Activated naive CD4-positive, alpha-beta T cell treated with anti-CD3 and anti-CD28 coated beads for 36 hours (primary cell): ENCODE results near the gene UBXN1. TPM values are rescaled to one million over a fixed set of nuclear protein-coding genes. Genes with fewer than 3 reads are reported as not detected.
"Not testable (repeated sequence)": the region's sequence is repeated elsewhere in the genome, so short reads cannot be mapped to it uniquely, and the experiment has no call there.

Source experiments
- CTCF ChIA-PET: fragments of 350-600 bp; sonication (Branson Sonifier 250); formaldehyde crosslinking; loops from one replicate; lab custom pipeline; 2021; ENCODE audit warnings: antibody characterized with exemption; lab: Charles Lee
- DNase-seq: peaks from one replicate; pipeline ENCODE4 v3.0.0-alpha.2; 2020
- H3K27ac Mint-ChIP-seq: one replicate; pipeline ENCODE4 v1.8.0; 2021; ENCODE audit warnings: mild to moderate bottlenecking, mixed read lengths
- H3K27me3 Mint-ChIP-seq: one replicate; pipeline ENCODE4 v1.8.0; 2021; ENCODE audit warnings: low read depth, mixed read lengths
- H3K36me3 Mint-ChIP-seq: one replicate; pipeline ENCODE4 v1.8.0; 2021; ENCODE audit warnings: low read depth, mixed read lengths
- H3K4me1 Mint-ChIP-seq: one replicate; pipeline ENCODE4 v1.8.0; 2021; ENCODE audit warnings: low read depth, mixed read lengths
- H3K4me3 Mint-ChIP-seq: one replicate; pipeline ENCODE4 v1.8.0; 2021; ENCODE audit warnings: mild to moderate bottlenecking, moderate library complexity, mixed read lengths
- H3K9me3 Mint-ChIP-seq: one replicate; pipeline ENCODE4 v1.8.0; 2021; ENCODE audit warnings: mixed read lengths
- intact Hi-C: fragments of 100-400 bp; cut with micrococcal nuclease; formaldehyde crosslinking; loops from one replicate; pipeline ENCODE4 v1.15.1; 2023
- total RNA-seq, 2 experiments: library from RNA; stranded (reverse); gene quantifications; one replicate each; pipeline ENCODE4 v1.2.3, GENCODE V29; 2021

The UBXN1 gene
- total RNA-seq, 2 experiments from 2014 or later: 121 to 124 TPM

GRCh38 chr11:62682518-62682917 lies 3.6 kb upstream of the UBXN1 start:
- H3K4me3 Mint-ChIP-seq: no peak overlapping the region
- CTCF ChIA-PET: interaction anchor here (0.6 kb wide), 1 partner anchor 205 kb away, joined by 3 read pairs; no protein-coding TSS in a partner anchor
- intact Hi-C loops: no loop called here
- H3K27ac Mint-ChIP-seq: no peak overlapping the region
- peaks cover 3% of the 10 kb centered on the region for H3K27me3 Mint-ChIP-seq
- peaks cover 18% of the 10 kb centered on the region for H3K4me1 Mint-ChIP-seq
- H3K36me3 Mint-ChIP-seq: peaks cover 6% of the 10 kb centered on the region
- DNase-seq: no peak
- no peaks in the 10 kb centered on the region for H3K9me3 Mint-ChIP-seq

- peaks cover 28% of the 10 kb centered on the region for H3K4me1 Mint-ChIP-seq
- no peaks in the 10 kb centered on the region for H3K9me3 Mint-ChIP-seq
- H3K36me3 Mint-ChIP-seq: peaks cover 12% of the 10 kb centered on the region
- peak; percentile 57 for DNase-seq
- CTCF ChIA-PET: interaction anchor here (0.7 to 2.8 kb wide), 21 partner anchors 7 to 340 kb away, joined by 3 to 33 read pairs (median 4); partner anchors contain the start of genes C11orf98, CSKMT, GANAB and LBHD1
- H3K27me3 Mint-ChIP-seq: no peaks in the 10 kb centered on the region
- H3K27ac Mint-ChIP-seq: peak overlapping the region; percentile 21
- peak overlapping the region; percentile 41 for H3K4me3 Mint-ChIP-seq
- intact Hi-C loops: no loop called here
These were observed 2.0 kb upstream of the UBXN1 start for GRCh38 chr11:62680825-62681240.

GRCh38 chr11:62678433-62678769 lies 472 bp downstream of the UBXN1 start:
- H3K27ac Mint-ChIP-seq: peak overlapping the region; percentile 94
- H3K36me3 Mint-ChIP-seq: peaks cover 19% of the 10 kb centered on the region
- intact Hi-C loops: loop anchor here (2.0 kb wide), 2 partner anchors 26 to 48 kb away; partner anchors contain the start of genes HNRNPUL2 and INTS5
- CTCF ChIA-PET: interaction anchor here (0.9 kb wide), 1 partner anchor 14 kb away, joined by 3 read pairs; no protein-coding TSS in a partner anchor
- H3K27me3 Mint-ChIP-seq: no peaks in the 10 kb centered on the region
- peak overlapping the region; percentile 87 for H3K4me3 Mint-ChIP-seq
- H3K4me1 Mint-ChIP-seq: peaks cover 37% of the 10 kb centered on the region
- no peaks in the 10 kb centered on the region for H3K9me3 Mint-ChIP-seq
- DNase-seq: no peak

GRCh38 chr11:62677714-62678113 lies 1.2 kb downstream of the UBXN1 start:
- H3K4me3 Mint-ChIP-seq: peak overlapping the region; percentile 87
- CTCF ChIA-PET: interaction anchor here (0.9 to 1.8 kb wide), 2 partner anchors 14 to 17 kb away, joined by 3 to 11 read pairs; no protein-coding TSS in a partner anchor
- no peak for DNase-seq
- H3K27me3 Mint-ChIP-seq: no peaks in the 10 kb centered on the region
- intact Hi-C loops: loop anchor here (2.0 kb wide), 2 partner anchors 25 to 49 kb away; partner anchors contain the start of genes HNRNPUL2 and INTS5
- no peaks in the 10 kb centered on the region for H3K9me3 Mint-ChIP-seq
- peak overlapping the region; percentile 94 for H3K27ac Mint-ChIP-seq
- H3K36me3 Mint-ChIP-seq: peaks cover 19% of the 10 kb centered on the region
- peaks cover 43% of the 10 kb centered on the region for H3K4me1 Mint-ChIP-seq

GRCh38 chr11:62677156-62677555 lies 1.7 kb downstream of the UBXN1 start:
- Mint-ChIP-seq H3K36me3 (peaks cover 23% of the 10 kb centered on the region), H3K27me3 (no peaks in the 10 kb centered on the region), H3K4me3 (peak overlapping the region; percentile 87), H3K27ac (peak overlapping the region; percentile 94), H3K4me1 (peaks cover 49% of the 10 kb centered on the region), H3K9me3 (no peaks in the 10 kb centered on the region)
- intact Hi-C loops: no loop called here
- CTCF ChIA-PET: interaction anchor here (0.9 to 1.8 kb wide), 2 partner anchors 18 to 77 kb away, joined by 3 to 11 read pairs; partner anchors contain the start of gene ZBTB3
- no peak for DNase-seq

GRCh38 chr11:62676698-62677097 lies 2.2 kb downstream of the UBXN1 start:
- intact Hi-C loops: no loop called here
- Mint-ChIP-seq H3K9me3 (no peaks in the 10 kb centered on the region), H3K4me1 (peaks cover 50% of the 10 kb centered on the region), H3K36me3 (peaks cover 26% of the 10 kb centered on the region), H3K27ac (no peak overlapping the region), H3K27me3 (no peaks in the 10 kb centered on the region), H3K4me3 (no peak overlapping the region)
- CTCF ChIA-PET: interaction anchor here (0.9 to 1.8 kb wide), 2 partner anchors 18 to 78 kb away, joined by 3 to 11 read pairs; partner anchors contain the start of gene ZBTB3
- no peak for DNase-seq

GRCh38 chr11:62675415-62675814 lies 3.5 kb downstream of the UBXN1 start:
- CTCF ChIA-PET: interaction anchor here (0.6 to 0.7 kb wide), 2 partner anchors 14 to 172 kb away, joined by 3 read pairs; partner anchors contain the start of gene LRRN4CL
- H3K9me3 Mint-ChIP-seq, H3K4me3 Mint-ChIP-seq, intact Hi-C loops, DNase-seq, H3K27ac Mint-ChIP-seq, H3K27me3 Mint-ChIP-seq: not testable (repeated sequence)
- peaks cover 50% of the 10 kb centered on the region for H3K4me1 Mint-ChIP-seq
- H3K36me3 Mint-ChIP-seq: peaks cover 38% of the 10 kb centered on the region

- intact Hi-C loops: loop anchor here (5.0 kb wide), 1 partner anchor 184 kb away; no protein-coding TSS in a partner anchor
- H3K4me1 Mint-ChIP-seq: peaks cover 60% of the 10 kb centered on the region
- H3K9me3 Mint-ChIP-seq: no peaks in the 10 kb centered on the region
- H3K4me3 Mint-ChIP-seq: peak overlapping the region; percentile 99
- H3K27ac Mint-ChIP-seq: peak overlapping the region; percentile 98
- CTCF ChIA-PET: interaction anchor here (1.3 to 2.3 kb wide), 3 partner anchors 8 to 82 kb away, joined by 3 to 10 read pairs (median 6); partner anchors contain the start of genes C11orf98, CSKMT and TUT1
- no peaks in the 10 kb centered on the region for H3K27me3 Mint-ChIP-seq
- peaks cover 41% of the 10 kb centered on the region for H3K36me3 Mint-ChIP-seq
- no peak for DNase-seq
These were observed 5.7 kb downstream of the UBXN1 start for GRCh38 chr11:62673196-62673525.

GRCh38 chr11:62671608-62672389 lies 7.1 kb downstream of the UBXN1 start, which contains the start of the genes LBHD1 and UQCC3:
LBHD1 (minus strand) TSS chr11:62672267; CDS start chr11:62670031, 2,236 bp downstream.
UQCC3 (plus strand) TSS chr11:62671673; CDS start chr11:62671746, 73 bp downstream.
- H3K27me3 Mint-ChIP-seq: no peaks in the 10 kb centered on the region
- peak within 1 kb of the TSS; percentile 98 for H3K27ac Mint-ChIP-seq
- no peaks in the 10 kb centered on the region for H3K9me3 Mint-ChIP-seq
- intact Hi-C loops: loop anchor here (1.0 to 5.0 kb wide), 5 partner anchors 8 to 186 kb away; partner anchors contain the start of genes HNRNPUL2, INTS5, TUT1 and UBXN1
- H3K4me1 Mint-ChIP-seq: peaks cover 59% of the 10 kb centered on the region
- peaks cover 39% of the 10 kb centered on the region for H3K36me3 Mint-ChIP-seq
- peak within 1 kb of the TSS; percentile 99 for H3K4me3 Mint-ChIP-seq
- peak; percentile 78 for DNase-seq
- CTCF ChIA-PET: interaction anchor here (0.6 to 2.3 kb wide), 6 partner anchors 9 to 247 kb away, joined by 3 to 10 read pairs (median 4); no protein-coding TSS in a partner anchor

GRCh38 chr11:62671236-62671607 lies 7.7 kb downstream of the UBXN1 start:
- no peak for DNase-seq
- Mint-ChIP-seq H3K4me3 (peak overlapping the region; percentile 99), H3K9me3 (no peaks in the 10 kb centered on the region), H3K4me1 (peaks cover 63% of the 10 kb centered on the region), H3K27ac (peak overlapping the region; percentile 98), H3K27me3 (no peaks in the 10 kb centered on the region), H3K36me3 (peaks cover 44% of the 10 kb centered on the region)
- CTCF ChIA-PET: interaction anchor here (0.6 to 2.3 kb wide), 3 partner anchors 10 to 246 kb away, joined by 3 to 10 read pairs (median 7); no protein-coding TSS in a partner anchor
- intact Hi-C loops: loop anchor here (1.0 to 5.0 kb wide), 5 partner anchors 8 to 186 kb away; partner anchors contain the start of genes HNRNPUL2, INTS5, TUT1 and UBXN1

GRCh38 chr11:62669420-62670161 lies 9.3 kb downstream of the UBXN1 start:
- peak overlapping the region; percentile 98 for H3K27ac Mint-ChIP-seq
- no peaks in the 10 kb centered on the region for H3K9me3 Mint-ChIP-seq
- CTCF ChIA-PET: interaction anchor here (0.6 to 1.6 kb wide), 3 partner anchors 14 to 162 kb away, joined by 3 to 4 read pairs (median 3); partner anchors contain the start of gene STX5
- peaks cover 50% of the 10 kb centered on the region for H3K36me3 Mint-ChIP-seq
- peaks cover 58% of the 10 kb centered on the region for H3K4me1 Mint-ChIP-seq
- intact Hi-C loops: loop anchor here (2.0 to 5.0 kb wide), 3 partner anchors 17 to 188 kb away; partner anchors contain the start of genes HNRNPUL2 and INTS5
- no peak for DNase-seq
- no peaks in the 10 kb centered on the region for H3K27me3 Mint-ChIP-seq
- H3K4me3 Mint-ChIP-seq: peak overlapping the region; percentile 99
